ENCODE measurements around the gene ATXN1. TPM values are rescaled to one million over a fixed set of nuclear protein-coding genes. Genes with fewer than 3 reads are reported as not detected.

Gene ATXN1
- total RNA-seq, 1 experiment from 2014 or later: 25.6 TPM

DNA sequence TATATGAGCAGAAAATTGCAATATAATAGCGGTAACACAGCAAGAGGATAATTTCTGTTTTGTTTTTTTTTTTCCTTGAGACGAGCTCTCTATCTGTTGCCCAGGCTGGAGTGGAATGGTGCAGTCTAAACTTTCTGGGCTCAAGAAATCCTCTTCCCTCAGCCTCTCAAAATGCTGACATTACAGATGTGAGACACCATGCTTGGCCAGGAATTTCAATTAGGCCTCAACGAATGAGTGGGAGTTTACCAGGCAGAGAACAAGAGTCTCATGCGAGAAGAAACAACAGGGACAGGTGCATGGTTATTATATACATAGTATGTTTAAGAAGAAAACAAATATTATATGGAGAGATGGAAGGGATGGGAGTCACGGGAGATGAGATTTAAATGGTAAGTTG is 111.4 kb downstream of the ATXN1 start:
- Histone ChIP-seq H3K27ac (ENCODE audit: low read depth, low read length, poor library complexity, severe bottlenecking) (no peak overlapping the region), H3K9me3 (ENCODE audit: low read depth, low read length, poor library complexity, severe bottlenecking) (no peaks in the 10 kb centered on the region), H3K4me1 (ENCODE audit: insufficient read depth, low read length, poor library complexity, severe bottlenecking) (no peaks in the 10 kb centered on the region), H3K36me3 (ENCODE audit: insufficient read depth, low read length, poor library complexity, severe bottlenecking) (no peaks in the 10 kb centered on the region), H3K4me3 (ENCODE audit: low read depth, low read length, poor library complexity, severe bottlenecking) (no peak overlapping the region), H3K27me3 (replicated peaks; ENCODE audit: insufficient read depth, low read depth, low read length, poor library complexity) (no peaks in the 10 kb centered on the region)
- BruUV-seq (replicated peaks): no TSS peak
- intact Hi-C loops (cut with micrococcal nuclease; ENCODE audit: unreplicated experiment): no loop called here
- POLR2A ChIA-PET (ENCODE audit: low non-redundant PET): no interaction called here
- TF ChIP-seq CTCF (conservative IDR thresholded peaks at IDR 0.05; ENCODE audit: low read depth, low read length) (no peak), EZH2 (IDR thresholded peaks at IDR 0.05; ENCODE audit: borderline replicate concordance, low read depth, low read length, poor library complexity, severe bottlenecking) (no peak)
- CTCF ChIA-PET: no interaction called here
- DNase-seq (ENCODE audit: low spot score): no peak

DNA sequence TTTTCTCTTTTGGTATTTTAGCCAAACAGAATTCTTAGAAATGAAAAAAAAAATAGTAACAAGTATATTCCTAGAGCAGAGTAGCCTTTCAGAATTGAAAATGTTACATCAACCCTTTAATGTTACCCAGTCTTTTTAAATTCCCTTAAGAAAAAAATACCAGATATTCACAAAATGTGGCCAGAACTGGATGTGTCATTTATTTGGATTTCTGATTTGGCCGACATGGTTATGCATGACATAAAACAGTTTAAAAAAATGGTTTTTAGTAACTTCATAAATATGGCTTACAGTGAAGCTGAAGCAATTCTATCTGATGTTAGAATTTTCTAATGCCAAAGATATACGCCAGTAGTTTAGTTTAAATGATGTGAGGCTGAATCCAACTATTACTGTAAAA is 112.0 kb downstream of the ATXN1 start:
- Histone ChIP-seq H3K27ac (ENCODE audit: low read depth, low read length, poor library complexity, severe bottlenecking) (no peak overlapping the region), H3K27me3 (replicated peaks; ENCODE audit: insufficient read depth, low read depth, low read length, poor library complexity) (no peaks in the 10 kb centered on the region), H3K36me3 (ENCODE audit: insufficient read depth, low read length, poor library complexity, severe bottlenecking) (no peaks in the 10 kb centered on the region), H3K4me3 (ENCODE audit: low read depth, low read length, poor library complexity, severe bottlenecking) (no peak overlapping the region), H3K9me3 (ENCODE audit: low read depth, low read length, poor library complexity, severe bottlenecking) (no peaks in the 10 kb centered on the region), H3K4me1 (ENCODE audit: insufficient read depth, low read length, poor library complexity, severe bottlenecking) (no peaks in the 10 kb centered on the region)
- no peak for TF ChIP-seq CTCF (conservative IDR thresholded peaks at IDR 0.05; ENCODE audit: low read depth, low read length)
- TF ChIP-seq EZH2 (IDR thresholded peaks at IDR 0.05; ENCODE audit: borderline replicate concordance, low read depth, low read length, poor library complexity, severe bottlenecking): no peak
- POLR2A ChIA-PET (ENCODE audit: low non-redundant PET): no interaction called here
- no peak for DNase-seq (ENCODE audit: low spot score)
- intact Hi-C loops (cut with micrococcal nuclease; ENCODE audit: unreplicated experiment): no loop called here
- no TSS peak for BruUV-seq (replicated peaks)
- CTCF ChIA-PET: no interaction called here

- DNase-seq (ENCODE audit: low spot score): no peak
- POLR2A ChIA-PET (ENCODE audit: low non-redundant PET): no interaction called here
- BruUV-seq (replicated peaks): no TSS peak
These were observed 113.3 kb downstream of the ATXN1 start for GRCh38 chr6:16648003-16648402.

More at GRCh38 chr6:16648003-16648402, 113.3 kb downstream of the ATXN1 start:
- H3K9me3 ChIP-seq (ENCODE audit: low read depth, low read length, poor library complexity, severe bottlenecking): no peaks in the 10 kb centered on the region
- no peak for TF ChIP-seq CTCF (conservative IDR thresholded peaks at IDR 0.05; ENCODE audit: low read depth, low read length)
- no peak for TF ChIP-seq EZH2 (IDR thresholded peaks at IDR 0.05; ENCODE audit: borderline replicate concordance, low read depth, low read length, poor library complexity, severe bottlenecking)
- no peaks in the 10 kb centered on the region for H3K4me1 ChIP-seq (ENCODE audit: insufficient read depth, low read length, poor library complexity, severe bottlenecking)
- no peak overlapping the region for H3K27ac ChIP-seq (ENCODE audit: low read depth, low read length, poor library complexity, severe bottlenecking)
- H3K4me3 ChIP-seq (ENCODE audit: low read depth, low read length, poor library complexity, severe bottlenecking): no peak overlapping the region
- H3K36me3 ChIP-seq (ENCODE audit: insufficient read depth, low read length, poor library complexity, severe bottlenecking): no peaks in the 10 kb centered on the region
- CTCF ChIA-PET: no interaction called here
- H3K27me3 ChIP-seq (replicated peaks; ENCODE audit: insufficient read depth, low read depth, low read length, poor library complexity): no peaks in the 10 kb centered on the region
- intact Hi-C loops (cut with micrococcal nuclease; ENCODE audit: unreplicated experiment): no loop called here
